HG03571 (cell line): Measurements from ENCODE around the gene PGAP1.

Source experiments
- ATAC-seq: cut with Tn5 transposase; IDR thresholded peaks from one replicate; pipeline ENCODE4 v1.9.1; 2021; ENCODE audit not compliant: unreplicated experiment

The PGAP1 gene

DNA sequence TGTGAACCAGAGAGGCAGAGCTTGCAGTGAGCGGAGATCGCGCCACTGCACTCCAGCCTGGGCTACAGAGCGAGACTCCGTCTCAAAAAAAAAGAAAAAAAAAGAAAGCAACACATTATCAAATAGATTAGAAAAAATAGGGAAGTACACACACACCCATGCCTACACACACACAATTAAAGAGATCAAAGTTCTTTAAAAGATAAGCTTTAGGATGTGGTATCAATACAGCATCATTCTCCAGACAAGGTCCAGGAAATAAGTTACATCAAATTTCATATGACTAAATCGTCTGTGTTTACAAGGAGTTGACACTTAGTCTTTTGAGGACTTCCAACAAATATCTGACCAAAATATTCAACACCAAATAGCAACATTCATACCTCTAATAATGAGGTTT, 25.7 kb downstream of the PGAP1 start:
- ATAC-seq = no peak

DNA sequence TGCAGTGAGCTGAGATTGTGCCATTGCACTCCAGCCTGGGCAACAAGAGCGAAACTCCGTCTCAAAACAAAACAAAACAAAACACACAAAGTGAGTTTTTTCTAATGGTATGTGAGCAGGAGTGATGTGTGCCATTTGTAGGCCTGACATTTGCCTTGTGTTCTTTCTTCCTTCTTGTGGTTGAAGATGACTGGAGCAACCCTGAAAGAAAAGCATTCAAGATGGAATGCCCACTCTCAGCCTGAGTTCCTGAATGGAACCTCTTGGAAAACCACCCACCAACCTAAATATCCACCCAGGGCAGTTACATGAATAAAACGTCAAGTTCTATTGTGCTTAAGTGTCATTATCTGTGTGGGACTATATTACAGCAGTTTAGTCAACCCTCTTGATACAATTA, 26.5 kb downstream of the PGAP1 start:
- no peak for ATAC-seq

DNA sequence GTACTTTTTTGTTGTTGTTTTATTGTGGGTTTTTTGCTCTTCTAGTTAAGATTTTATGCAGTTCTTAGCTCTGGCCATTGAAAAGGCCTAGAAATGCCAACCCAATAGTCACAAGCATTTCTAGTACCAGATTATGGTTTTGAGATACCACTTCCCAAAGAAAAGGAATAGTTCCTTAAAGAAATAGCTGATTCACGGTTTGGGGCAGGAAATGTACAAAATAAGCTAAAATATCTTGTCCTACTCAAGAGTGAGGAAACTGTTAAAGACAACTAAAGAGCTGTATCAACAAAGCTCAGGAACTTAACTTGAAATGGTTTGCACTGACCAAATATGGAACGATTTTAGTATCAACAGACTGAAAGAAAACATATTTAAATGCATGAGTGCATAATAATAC, 35.4 kb downstream of the PGAP1 start:
- no peak for ATAC-seq

DNA sequence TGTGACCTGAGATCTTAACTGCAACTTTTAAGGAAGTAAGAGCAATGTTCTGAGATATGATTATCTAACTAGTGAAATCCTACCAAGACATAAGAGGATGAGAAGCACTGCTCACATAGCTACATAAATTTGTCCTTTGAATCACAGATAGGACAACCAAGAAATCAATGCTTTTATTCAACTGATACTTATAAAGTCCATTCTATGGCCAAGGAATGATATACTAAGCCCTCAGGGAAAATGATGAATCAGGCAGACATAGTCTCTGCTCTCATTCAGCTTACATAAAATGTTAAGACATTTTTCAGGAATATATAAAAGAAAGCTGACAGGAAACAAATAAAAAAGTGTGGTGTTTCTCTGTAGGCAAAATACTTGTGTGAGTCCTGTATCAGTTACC, 39.1 kb downstream of the PGAP1 start:
- ATAC-seq = no peak

- no peak for ATAC-seq
These were observed 42.1 kb downstream of the PGAP1 start for GRCh38 chr2:196884368-196884767.

DNA sequence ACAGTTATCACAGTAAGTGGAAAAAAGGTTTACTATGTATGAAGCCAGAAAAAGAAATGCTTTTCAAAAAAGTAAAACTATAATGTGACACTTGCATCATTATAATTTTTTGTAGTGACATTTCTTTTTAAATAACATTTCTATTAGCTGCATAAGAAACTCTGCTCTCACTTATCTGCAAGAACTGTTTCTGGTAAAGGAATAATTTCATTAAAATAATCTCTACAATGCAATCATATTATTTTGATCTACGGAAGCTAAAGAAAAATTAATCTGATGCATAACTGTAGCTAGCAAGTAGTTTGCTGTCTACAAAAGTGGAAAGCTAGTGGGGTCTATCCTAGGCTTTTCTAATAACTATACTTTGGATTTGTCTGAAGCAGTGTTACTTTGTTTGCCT, 50.1 kb downstream of the PGAP1 start:
- no peak for ATAC-seq

- no peak for ATAC-seq
These were observed 51.1 kb downstream of the PGAP1 start for GRCh38 chr2:196875414-196875813.

GRCh38 chr2:196873511-196873910, 53.0 kb downstream of the PGAP1 start:
- no peak for ATAC-seq

DNA sequence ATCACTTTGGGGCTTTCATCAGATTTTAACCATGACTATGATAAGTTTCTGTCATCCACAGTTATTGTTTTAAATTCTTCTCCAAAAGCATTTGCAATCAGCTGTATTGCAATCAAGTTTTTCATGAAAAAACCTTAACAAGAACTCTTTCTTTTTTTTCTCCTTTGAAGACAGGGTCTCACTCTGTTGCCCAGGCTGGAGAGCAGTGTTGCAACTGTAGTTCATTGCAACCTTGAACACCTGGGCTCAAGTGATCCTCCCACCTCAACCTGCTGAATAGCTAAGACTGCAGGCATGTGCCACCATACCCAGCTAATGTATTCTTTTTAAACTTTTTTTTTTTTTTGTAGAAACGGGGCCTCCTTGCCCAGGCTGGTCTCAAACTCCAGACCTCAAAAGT, 71.9 kb downstream of the PGAP1 start:
- no peak for ATAC-seq

- no peak for ATAC-seq
These were observed 73.0 kb downstream of the PGAP1 start for GRCh38 chr2:196853301-196854087.

GRCh38 chr2:196851088-196851487, 75.4 kb downstream of the PGAP1 start:
- no peak for ATAC-seq

GRCh38 chr2:196849895-196850294, 76.6 kb downstream of the PGAP1 start:
- no peak for ATAC-seq

- ATAC-seq = no peak
These were observed 80.2 kb downstream of the PGAP1 start for GRCh38 chr2:196846295-196846694.

GRCh38 chr2:196845371-196845770, 81.1 kb downstream of the PGAP1 start:
- no peak for ATAC-seq

GRCh38 chr2:196840171-196840570, 86.3 kb downstream of the PGAP1 start:
- no peak for ATAC-seq

DNA sequence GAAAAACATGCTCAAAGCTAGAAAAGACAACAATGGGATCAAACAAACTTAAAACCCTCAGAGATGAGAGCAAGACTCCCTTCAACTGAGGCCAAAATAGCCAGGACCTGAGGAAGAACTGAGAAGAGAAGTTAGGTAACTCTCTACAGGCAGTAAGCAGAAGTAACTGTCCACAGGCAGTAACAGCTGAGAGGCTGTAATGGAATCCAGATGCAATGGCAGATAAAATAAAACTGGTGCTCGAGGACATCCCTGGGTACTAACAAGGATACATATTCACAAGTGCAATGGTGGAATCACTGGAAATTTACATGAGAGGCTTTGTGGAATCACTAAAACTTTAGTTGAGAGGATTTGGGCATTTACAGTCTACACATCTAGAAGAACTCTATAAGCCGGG, 86.9 kb downstream of the PGAP1 start:
- no peak for ATAC-seq

- ATAC-seq = no peak
These were observed 90.1 kb downstream of the PGAP1 start for GRCh38 chr2:196836440-196836839.

DNA sequence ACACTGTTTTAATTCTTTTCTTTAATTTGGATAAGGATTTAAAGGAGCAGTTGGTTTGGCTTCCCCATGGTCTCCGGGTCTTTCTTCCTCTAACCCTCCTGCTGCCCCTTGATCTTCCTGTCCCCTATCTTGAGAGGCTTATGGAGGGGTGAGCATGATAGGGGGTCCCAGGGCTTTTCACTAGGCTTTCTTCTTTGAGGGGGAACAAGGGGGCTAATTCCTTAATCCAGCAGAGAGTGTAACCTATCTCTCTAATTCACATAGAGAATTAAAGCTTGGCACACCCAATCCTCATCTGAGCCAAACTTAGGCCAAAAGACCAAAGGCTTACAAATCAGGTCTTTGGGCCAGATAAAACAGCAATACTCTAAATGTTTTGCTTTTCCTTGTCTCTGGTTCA, 95.8 kb downstream of the PGAP1 start:
- no peak for ATAC-seq

DNA sequence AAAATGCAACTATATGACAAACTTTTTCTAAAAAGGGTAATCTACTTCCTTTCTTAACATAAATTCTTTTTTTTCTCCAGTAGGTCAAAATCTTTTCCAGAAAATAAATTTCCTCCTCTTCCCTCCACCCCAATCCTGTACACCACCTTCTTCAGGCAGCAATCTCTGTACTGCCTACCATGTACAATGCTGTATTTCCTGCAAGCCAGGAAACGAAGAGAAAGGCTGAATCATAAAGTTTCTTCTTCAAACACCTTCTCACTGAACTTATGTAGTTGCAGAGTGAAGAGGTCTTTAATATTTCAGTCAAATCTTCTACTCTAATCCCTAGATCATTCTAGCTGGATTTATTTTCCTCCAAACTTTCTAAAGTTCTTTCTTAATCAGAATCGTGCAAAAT, 99.2 kb downstream of the PGAP1 start:
- ATAC-seq = no peak

GRCh38 chr2:196823750-196824522, 102.6 kb downstream of the PGAP1 start:
- no peak for ATAC-seq

- ATAC-seq = no peak
These were observed 105.3 kb downstream of the PGAP1 start for GRCh38 chr2:196821195-196821594.

DNA sequence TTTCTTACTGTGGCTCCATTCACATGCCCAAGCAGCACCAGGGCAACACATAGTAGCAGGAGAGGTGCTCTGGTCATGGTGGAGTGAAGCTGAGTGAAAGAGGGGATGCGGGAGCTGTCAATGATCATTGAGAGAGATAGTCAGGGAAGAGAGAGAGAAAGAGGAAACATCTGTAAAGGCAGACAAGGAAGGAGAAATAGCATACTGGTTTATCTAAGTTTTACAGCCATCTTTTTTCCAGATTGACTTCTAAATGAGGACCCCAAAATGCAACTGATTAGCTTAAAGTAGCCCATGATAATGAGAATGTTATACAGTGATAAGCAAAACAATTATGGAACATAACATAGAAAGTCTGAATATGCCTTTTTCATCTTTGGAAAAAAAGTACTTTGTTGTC, 117.2 kb downstream of the PGAP1 start, which contains the start of gene C2orf66:
Gene C2orf66, minus strand, starts transcription at position 96 of the 400 bp plus-strand sequence. Its CDS starts 19 bp downstream, at position 77.
- no peak for ATAC-seq
